ENCODE data around the gene ACSF2.
"Not testable (repeated sequence)": the region's sequence is repeated elsewhere in the genome, so short reads cannot be mapped to it uniquely, and the experiment has no call there.

DNA sequence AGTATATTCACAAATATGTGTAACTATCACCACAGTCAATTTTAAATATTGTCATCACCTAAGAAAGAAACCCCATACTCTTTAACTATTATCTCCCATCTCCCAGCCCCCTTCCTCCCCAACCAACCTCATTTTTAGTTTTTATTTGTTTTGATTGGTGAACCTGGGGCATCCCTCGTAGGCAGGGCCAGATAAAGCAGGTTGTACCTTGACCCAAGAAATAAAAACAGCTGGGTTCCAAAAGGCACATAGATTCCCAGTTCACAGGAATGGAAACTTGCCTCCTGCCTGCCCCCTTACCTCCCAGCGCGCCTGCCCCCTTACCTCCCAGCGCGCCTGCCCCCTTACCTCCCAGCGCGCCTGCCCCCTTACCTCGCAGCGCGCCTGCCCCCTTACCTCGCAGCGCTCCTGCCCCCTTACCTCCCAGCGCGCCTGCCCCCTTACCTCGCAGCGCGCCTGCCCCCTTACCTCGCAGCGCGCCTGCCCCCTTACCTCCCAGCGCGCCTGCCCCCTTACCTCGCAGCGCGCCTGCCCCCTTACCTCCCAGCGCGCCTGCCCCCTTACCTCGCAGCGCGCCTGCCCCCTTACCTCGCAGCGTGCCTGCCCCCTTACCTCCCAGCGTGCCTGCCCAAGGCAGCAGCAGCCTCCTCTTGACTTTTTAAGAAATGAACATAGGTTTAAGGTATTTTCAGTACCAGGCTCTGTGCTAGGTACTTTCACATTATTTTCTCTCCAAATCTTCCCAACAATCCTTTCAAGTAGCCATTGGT is 49.9 kb downstream of the ACSF2 start:
- TF ChIP-seq, protein P1, sequence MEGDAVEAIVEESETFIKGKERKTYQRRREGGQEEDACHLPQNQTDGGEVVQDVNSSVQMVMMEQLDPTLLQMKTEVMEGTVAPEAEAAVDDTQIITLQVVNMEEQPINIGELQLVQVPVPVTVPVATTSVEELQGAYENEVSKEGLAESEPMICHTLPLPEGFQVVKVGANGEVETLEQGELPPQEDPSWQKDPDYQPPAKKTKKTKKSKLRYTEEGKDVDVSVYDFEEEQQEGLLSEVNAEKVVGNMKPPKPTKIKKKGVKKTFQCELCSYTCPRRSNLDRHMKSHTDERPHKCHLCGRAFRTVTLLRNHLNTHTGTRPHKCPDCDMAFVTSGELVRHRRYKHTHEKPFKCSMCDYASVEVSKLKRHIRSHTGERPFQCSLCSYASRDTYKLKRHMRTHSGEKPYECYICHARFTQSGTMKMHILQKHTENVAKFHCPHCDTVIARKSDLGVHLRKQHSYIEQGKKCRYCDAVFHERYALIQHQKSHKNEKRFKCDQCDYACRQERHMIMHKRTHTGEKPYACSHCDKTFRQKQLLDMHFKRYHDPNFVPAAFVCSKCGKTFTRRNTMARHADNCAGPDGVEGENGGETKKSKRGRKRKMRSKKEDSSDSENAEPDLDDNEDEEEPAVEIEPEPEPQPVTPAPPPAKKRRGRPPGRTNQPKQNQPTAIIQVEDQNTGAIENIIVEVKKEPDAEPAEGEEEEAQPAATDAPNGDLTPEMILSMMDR (IDR thresholded peaks at IDR 0.05): not testable (repeated sequence)
- not testable (repeated sequence) for TF ChIP-seq EP300 (IDR thresholded peaks at IDR 0.05; ENCODE audit: low read depth)
- TF ChIP-seq POLR2A (IDR thresholded peaks at IDR 0.05) (peak; percentile 2), POLR2AphosphoS5 (IDR thresholded peaks at IDR 0.05) (peak in 2 of 3 donors; percentile 45 to 59)
